Stomach (tissue), 4 donors: ENCODE data around the gene TJP1.

Experiments
- CTCF ChIP-seq, 7 experiments: fragments of 450-650 bp in 4 of 7; fragments of 200-600 bp in 3 of 7; sonication (generic) in 3 of 7; IDR thresholded peaks; one replicate each; pipeline ENCODE4 v1.5.1; 2016 to 2019; ENCODE audit warnings: antibody characterized with exemption in 7 of 7, control low read depth in 2 of 7, mild to moderate bottlenecking in 1 of 7
- EP300 ChIP-seq: sonication (generic); formaldehyde crosslinking; IDR thresholded peaks from one replicate; pipeline ENCODE4 v1.6.1; 2017; ENCODE audit warnings: antibody characterized with exemption
- POLR2A ChIP-seq, 4 donors: fragments of 450-650 bp; IDR thresholded peaks; one replicate each; pipeline ENCODE4 v1.6.1; 2016; ENCODE audit warnings: antibody characterized with exemption in 4 of 4, control low read depth in 2 of 4, mild to moderate bottlenecking in 1 of 4, moderate library complexity in 1 of 4

DNA sequence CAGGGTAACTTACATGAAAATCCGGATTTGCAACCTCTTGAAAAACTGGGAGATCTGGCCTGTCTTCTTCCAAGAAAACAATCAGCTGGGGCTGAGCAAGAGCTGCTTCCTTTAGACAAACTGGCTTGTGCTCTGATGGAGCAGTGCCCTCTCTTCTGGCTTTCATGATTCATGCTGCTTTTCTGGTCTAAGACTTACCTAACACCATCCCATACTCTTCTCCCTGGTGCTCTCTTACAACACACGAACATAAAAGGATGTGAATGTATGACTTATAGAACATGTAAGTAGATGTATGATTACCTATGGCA is 9.9 kb downstream of the TJP1 start:
- no peak for TF ChIP-seq CTCF (IDR thresholded peaks at IDR 0.05)
- TF ChIP-seq POLR2A (IDR thresholded peaks at IDR 0.05), result no peak
- TF ChIP-seq EP300, result no peak
